GM12874 (cell line): ENCODE measurements around the gene SPEM1.

Experiments
- TF ChIP-seq, protein P1 (sequence below): IDR thresholded peaks from 2 replicates; pipeline ENCODE4 v1.5.1; 2011; ENCODE audit warnings: low read depth, mild to moderate bottlenecking, control low read depth, low read length, moderate library complexity; ENCODE audit not compliant: insufficient read depth

Gene SPEM1, protein sequence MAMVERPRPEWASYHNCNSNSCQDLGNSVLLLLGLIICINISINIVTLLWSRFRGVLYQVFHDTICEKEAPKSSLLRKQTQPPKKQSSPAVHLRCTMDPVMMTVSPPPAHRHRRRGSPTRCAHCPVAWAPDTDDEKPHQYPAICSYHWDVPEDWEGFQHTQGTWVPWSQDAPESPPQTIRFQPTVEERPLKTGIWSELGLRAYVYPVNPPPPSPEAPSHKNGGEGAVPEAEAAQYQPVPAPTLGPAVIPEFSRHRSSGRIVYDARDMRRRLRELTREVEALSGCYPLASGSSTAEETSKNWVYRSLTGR

DNA sequence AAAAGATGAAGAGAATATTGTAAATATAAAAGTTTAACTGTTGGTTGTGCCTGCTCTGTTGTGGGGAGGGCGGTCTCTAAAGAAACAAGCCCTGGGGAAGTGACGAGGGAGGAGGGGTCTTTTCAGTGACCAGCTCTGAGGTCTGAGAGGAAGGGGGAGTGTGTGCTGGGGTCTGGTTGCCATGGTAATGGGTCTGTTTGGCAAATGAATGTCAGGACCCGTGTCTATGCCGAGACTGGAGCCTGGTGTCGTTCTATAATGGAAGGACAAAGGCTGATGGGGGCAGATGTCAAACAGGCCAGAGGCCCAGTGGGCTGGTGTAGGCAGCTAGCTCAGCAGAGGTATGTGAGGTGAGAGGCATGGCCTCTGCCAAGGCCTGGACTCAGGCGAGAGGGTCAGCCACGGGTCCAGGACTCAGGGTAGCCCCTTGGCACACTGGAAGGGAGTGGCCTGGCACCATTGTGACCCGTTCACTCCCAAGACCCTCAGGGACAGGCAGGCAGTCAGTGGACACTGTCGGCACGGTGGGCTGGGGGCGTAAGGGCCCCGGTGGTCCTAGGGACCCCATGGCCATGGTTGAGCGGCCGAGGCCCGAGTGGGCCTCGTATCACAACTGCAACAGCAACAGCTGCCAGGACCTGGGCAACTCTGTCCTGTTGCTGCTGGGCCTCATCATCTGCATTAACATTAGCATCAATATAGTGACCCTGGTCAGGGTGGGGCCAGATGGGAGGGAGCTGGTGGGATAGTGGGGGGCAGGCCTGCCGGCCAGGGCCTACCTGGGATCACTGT lies at the start of gene SPEM1:
SPEM1 (plus strand) TSS at position 506 of the 792 bp plus-strand sequence; CDS start at position 567, 61 bp downstream.
- TF ChIP-seq, protein P1, sequence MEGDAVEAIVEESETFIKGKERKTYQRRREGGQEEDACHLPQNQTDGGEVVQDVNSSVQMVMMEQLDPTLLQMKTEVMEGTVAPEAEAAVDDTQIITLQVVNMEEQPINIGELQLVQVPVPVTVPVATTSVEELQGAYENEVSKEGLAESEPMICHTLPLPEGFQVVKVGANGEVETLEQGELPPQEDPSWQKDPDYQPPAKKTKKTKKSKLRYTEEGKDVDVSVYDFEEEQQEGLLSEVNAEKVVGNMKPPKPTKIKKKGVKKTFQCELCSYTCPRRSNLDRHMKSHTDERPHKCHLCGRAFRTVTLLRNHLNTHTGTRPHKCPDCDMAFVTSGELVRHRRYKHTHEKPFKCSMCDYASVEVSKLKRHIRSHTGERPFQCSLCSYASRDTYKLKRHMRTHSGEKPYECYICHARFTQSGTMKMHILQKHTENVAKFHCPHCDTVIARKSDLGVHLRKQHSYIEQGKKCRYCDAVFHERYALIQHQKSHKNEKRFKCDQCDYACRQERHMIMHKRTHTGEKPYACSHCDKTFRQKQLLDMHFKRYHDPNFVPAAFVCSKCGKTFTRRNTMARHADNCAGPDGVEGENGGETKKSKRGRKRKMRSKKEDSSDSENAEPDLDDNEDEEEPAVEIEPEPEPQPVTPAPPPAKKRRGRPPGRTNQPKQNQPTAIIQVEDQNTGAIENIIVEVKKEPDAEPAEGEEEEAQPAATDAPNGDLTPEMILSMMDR, result no peak

DNA sequence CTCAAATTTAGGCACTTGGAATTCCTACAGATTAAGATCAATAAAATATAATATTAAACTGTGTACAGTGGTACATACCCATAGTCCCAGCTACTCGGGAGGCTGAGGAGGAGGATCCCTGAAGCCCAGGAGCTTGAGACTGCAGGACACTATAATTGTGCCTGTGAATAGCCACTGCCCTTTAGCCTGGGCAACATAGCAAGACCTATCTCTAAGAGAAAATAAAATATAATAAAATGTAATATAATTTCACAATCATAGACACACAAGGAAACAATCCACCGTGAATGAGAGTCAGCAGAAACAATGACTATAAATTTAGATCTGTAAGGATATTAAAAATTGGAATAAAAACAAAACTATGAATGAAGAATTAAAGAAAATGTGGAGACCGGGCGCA lies 49.3 kb upstream of the SPEM1 start:
- TF ChIP-seq, protein P1, result no peak

DNA sequence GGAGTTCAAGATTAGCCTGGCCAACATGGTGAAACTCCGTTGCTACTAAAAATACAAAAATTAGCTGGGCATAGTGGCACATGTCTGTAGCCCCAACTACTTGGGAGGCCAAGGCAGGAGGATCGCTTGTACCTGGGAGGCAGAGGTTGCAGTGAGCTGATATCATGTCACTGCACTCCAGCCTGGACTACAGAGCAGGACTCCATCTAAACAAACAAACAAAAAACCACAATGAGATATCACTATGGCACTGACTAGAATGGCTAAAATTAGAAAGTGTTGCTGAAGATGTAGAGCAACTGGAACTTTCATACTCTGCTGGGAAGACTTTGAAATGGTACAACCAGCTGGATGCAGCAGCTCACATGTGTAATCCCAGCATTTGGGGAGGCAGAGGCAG lies 45.8 kb upstream of the SPEM1 start:
- TF ChIP-seq, protein P1, result no peak

DNA sequence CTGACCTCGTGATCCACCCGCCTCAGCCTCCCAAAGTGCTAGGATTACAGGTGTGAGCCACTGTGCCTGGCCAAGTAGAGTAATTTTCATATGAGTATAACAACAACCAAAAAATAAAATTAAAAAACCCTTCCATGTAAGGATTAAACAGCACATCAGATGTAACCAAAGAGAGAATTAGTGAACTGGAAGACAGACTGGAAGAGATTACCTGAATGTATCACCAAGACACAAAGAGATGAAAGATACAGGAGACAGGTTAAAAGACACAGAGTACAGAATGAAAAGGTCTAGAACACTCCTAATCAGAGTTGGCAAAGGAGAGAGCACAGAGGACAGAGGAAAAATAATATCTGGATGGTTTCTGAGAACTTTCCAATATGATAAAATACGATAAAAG lies 41.0 kb upstream of the SPEM1 start:
- TF ChIP-seq, protein P1, result no peak

DNA sequence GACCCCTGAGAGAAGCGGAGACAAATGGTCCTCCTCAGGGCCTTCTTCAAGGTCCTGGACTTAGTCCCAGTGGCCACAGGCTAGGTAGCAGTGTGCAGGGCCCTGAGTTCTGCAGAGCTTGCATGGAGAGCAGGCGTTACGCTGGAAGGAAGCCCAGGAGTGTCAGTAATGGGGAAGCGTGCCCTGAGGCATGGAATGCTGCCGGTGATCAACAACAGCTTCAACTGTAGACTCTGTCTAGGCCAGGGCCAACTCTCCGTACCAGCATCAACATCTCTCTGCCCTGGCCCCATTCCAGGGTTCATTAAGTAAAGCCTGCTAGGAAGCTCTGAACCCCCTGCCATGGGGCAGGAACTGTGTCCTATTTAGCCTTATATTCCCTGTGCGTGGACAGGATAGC lies 39.8 kb upstream of the SPEM1 start:
- TF ChIP-seq, protein P1, result no peak

DNA sequence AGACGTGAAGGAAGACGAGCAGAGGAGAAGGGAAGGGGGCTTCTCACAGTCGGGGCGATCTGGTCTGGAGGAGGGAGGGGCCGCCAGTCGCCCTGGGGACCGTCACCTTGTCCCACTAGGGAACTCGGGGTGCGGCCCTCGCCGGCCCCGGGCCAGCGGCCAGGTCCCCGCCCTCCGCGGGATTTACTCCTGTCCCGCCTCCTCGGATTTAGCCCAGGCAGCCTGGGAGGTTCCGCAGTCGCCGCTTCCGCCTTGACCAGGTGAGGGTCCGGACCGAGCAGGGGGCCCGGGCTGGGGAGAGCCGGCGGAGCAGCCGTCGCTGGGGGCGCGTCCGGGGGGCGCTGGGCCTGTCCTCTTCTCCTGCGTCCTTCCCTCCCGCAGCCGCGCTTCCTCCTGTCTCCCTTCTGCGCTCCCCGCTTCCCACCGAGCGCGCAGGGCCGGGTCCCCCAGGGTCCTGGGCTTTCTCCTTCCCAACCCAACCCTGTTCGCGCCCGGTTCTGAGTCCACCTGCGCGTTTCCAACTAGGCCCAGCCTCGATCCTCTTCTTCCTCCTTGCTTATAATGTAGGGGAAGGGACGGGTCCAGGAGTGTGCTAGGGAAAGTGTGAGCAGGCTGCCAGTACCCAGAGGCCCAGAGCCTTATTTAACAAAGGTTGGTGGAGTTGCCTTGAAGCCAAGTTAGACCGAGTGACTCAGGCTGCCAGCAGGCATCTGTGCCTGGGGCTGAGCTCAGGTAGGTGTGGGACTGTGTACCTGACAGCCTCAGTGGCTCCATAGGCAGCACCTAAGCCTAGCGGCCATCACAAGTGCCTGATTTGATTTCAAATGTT lies 39.1 kb upstream of the SPEM1 start, which contains the start of gene TNK1:
TNK1 (plus strand) TSS at position 235 of the 829 bp plus-strand sequence. CDS start 1,838 bp downstream, outside the sequence.
- TF ChIP-seq, protein P1, result no peak

DNA sequence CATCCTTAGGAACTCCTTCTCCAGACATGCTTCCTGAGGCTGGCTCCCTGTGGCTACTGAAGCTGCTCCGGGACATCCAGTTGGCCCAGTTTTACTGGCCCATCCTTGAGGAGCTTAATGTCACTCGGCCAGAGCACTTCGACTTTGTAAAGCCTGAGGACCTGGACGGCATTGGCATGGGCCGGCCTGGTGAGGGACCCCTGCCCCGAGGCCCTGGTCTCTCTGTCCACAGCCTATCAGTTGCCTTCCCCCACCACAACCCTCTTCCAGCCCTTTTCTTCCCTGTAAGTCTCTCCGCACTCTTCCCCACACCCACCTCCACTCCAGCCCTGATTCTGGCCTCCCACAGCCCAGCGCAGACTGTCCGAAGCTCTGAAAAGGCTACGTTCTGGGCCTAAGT lies 37.2 kb upstream of the SPEM1 start:
- TF ChIP-seq, protein P1, result no peak
